Endothelial cell of umbilical vein (primary cell): Measurements from ENCODE around the gene TECPR2. TPM values are rescaled to one million over a fixed set of nuclear protein-coding genes. Genes with fewer than 3 reads are reported as not detected.
"Not testable (repeated sequence)": the region's sequence is repeated elsewhere in the genome, so short reads cannot be mapped to it uniquely, and the experiment has no call there.

Experiments
- BruUV-seq: library from RNA; stranded (reverse); fragments of 400-500 nt; replicated peaks from 2 replicates; lab custom pipeline; 2021; lab: Mats Ljungman, UMichigan
- CTCF ChIA-PET: fragments of 300-600, 350-600 bp; sonication (Branson Sonifier 250); formaldehyde crosslinking; loops from one replicate; lab custom pipeline; 2021; ENCODE audit warnings: antibody characterized with exemption, inconsistent platforms; lab: Charles Lee
- POLR2A ChIA-PET: fragments of 300-600, 350-600 bp; sonication (Branson Sonifier 250); formaldehyde crosslinking; loops from one replicate; lab custom pipeline; 2021; ENCODE audit warnings: antibody characterized with exemption, inconsistent platforms; lab: Charles Lee
- DNase-seq: peaks from one replicate; pipeline ENCODE4 v3.0.0-alpha.2; 2011; ENCODE audit warnings: low read depth, low spot score
- FAIRE-seq: peaks from 2 replicates; lab custom pipeline; 2011; peaks lifted over from hg19 to GRCh38; lab: Jason Lieb, UNC
- H2AFZ ChIP-seq: 2 replicates; pipeline ENCODE4 v1.6.0; 2012; ENCODE audit warnings: low read depth, low read length, control low read depth, inconsistent platforms
- H3K27ac ChIP-seq: 2 replicates; pipeline ENCODE4 v1.5.1; 2011; ENCODE audit warnings: low read depth, mild to moderate bottlenecking, control low read depth, low read length, moderate library complexity; ENCODE audit not compliant: insufficient read depth
- H3K27me3 ChIP-seq, 2 experiments: 2 replicates each; pipeline versions ENCODE4 v1.6.0 to v1.6.1; 2011; ENCODE audit warnings: low read length in 2 of 2, mixed read lengths in 1 of 2; ENCODE audit not compliant: control insufficient read depth in 2 of 2, insufficient read depth in 2 of 2
- H3K36me3 ChIP-seq, 2 experiments: 2 replicates in 1 of 2; 3 replicates in 1 of 2; pipeline ENCODE4 v1.5.1; 2011; ENCODE audit warnings: low read length in 2 of 2, mild to moderate bottlenecking in 1 of 2, moderate library complexity in 1 of 2; ENCODE audit not compliant: control insufficient read depth in 2 of 2, insufficient read depth in 2 of 2; ENCODE audit errors: extremely low read depth in 1 of 2
- H3K4me1 ChIP-seq: 3 replicates; pipeline ENCODE4 v1.5.1; 2011; ENCODE audit warnings: mild to moderate bottlenecking, low read length; ENCODE audit not compliant: control insufficient read depth, insufficient read depth; ENCODE audit errors: extremely low read depth
- H3K4me2 ChIP-seq: 2 replicates; pipeline ENCODE4 v1.6.1; 2011; ENCODE audit warnings: low read length, control low read depth, mixed read lengths; ENCODE audit not compliant: insufficient read depth
- H3K4me3 ChIP-seq, 3 experiments: fragments of 200-600 bp in 1 of 3; sonication (generic), shearing (Covaris generic) in 1 of 3; replicated peaks in 1 of 3; 2 replicates each; pipeline ENCODE4 v1.5.1; 2011 to 2016; ENCODE audit warnings: control low read depth in 3 of 3, low read length in 3 of 3, mild to moderate bottlenecking in 2 of 3, inconsistent platforms in 1 of 3, low read depth in 1 of 3, moderate library complexity in 1 of 3; ENCODE audit not compliant: insufficient read depth in 1 of 3
- H3K79me2 ChIP-seq: 2 replicates; pipeline ENCODE4 v1.6.0; 2012; ENCODE audit warnings: low read length, inconsistent platforms; ENCODE audit not compliant: control insufficient read depth, insufficient read depth
- H3K9ac ChIP-seq: replicated peaks from 2 replicates; pipeline ENCODE3; 2011; ENCODE audit warnings: low read length, control low read depth; ENCODE audit not compliant: insufficient read depth; ENCODE audit errors: extremely low read depth
- H3K9me1 ChIP-seq: replicated peaks from 3 replicates; pipeline ENCODE4 v1.6.0; 2011; ENCODE audit warnings: mild to moderate bottlenecking, low read length; ENCODE audit not compliant: control insufficient read depth, insufficient read depth; ENCODE audit errors: extremely low read depth
- H3K9me3 ChIP-seq: replicated peaks from 2 replicates; pipeline ENCODE4 v1.5.1; 2012; ENCODE audit warnings: low read length, inconsistent platforms; ENCODE audit not compliant: control insufficient read depth, insufficient read depth
- H4K20me1 ChIP-seq: replicated peaks from 2 replicates; pipeline ENCODE3; 2011; ENCODE audit warnings: mild to moderate bottlenecking, low read length; ENCODE audit not compliant: control insufficient read depth, insufficient read depth; ENCODE audit errors: extremely low read depth
- EZH2 ChIP-seq: IDR thresholded peaks from 2 replicates; pipeline ENCODE4 v1.6.1; 2012; ENCODE audit warnings: borderline replicate concordance, low read depth, mild to moderate bottlenecking, moderate library complexity, low read length, inconsistent platforms; ENCODE audit not compliant: severe bottlenecking
- FOS ChIP-seq: IDR thresholded peaks from 2 replicates; pipeline ENCODE4 v1.6.1; 2011; ENCODE audit warnings: mild to moderate bottlenecking, low read length, moderate library complexity, borderline replicate concordance; ENCODE audit not compliant: insufficient read depth
- GATA2 ChIP-seq: IDR thresholded peaks from 2 replicates; pipeline ENCODE4 v1.7.0; 2011; ENCODE audit warnings: low read depth, mild to moderate bottlenecking, moderate library complexity, mixed read lengths, low read length; ENCODE audit not compliant: insufficient read length, insufficient read depth
- JUN ChIP-seq: IDR thresholded peaks from 2 replicates; pipeline ENCODE4 v1.6.1; 2011; ENCODE audit warnings: borderline replicate concordance, low read depth; ENCODE audit not compliant: insufficient read length, insufficient read depth
- MYC ChIP-seq: IDR thresholded peaks from one replicate; pipeline ENCODE4 v1.6.1; 2011; ENCODE audit warnings: mild to moderate bottlenecking, low read depth, low read length
- POLR2A ChIP-seq: IDR thresholded peaks from 2 replicates; pipeline ENCODE4 v1.6.1; 2012; ENCODE audit warnings: low read depth, mild to moderate bottlenecking, control low read depth, low read length
- POLR2AphosphoS5 ChIP-seq: IDR thresholded peaks from 2 replicates; pipeline ENCODE4 v1.6.1; 2012; ENCODE audit warnings: low read depth, mild to moderate bottlenecking, control low read depth, low read length, moderate library complexity; ENCODE audit not compliant: insufficient read depth
- dilution Hi-C: fragments of 300-500 bp; cut with MboI; formaldehyde crosslinking; loops from one replicate; pipeline ENCODE4 v1.15.0; 2019; ENCODE audit warnings: low sequenced_read_pairs; ENCODE audit not compliant: extremely low pct_ligation_motif_present
- intact Hi-C: fragments of 100-400 bp; cut with micrococcal nuclease; formaldehyde crosslinking; loops from one replicate; pipeline ENCODE4 v1.10.0; 2022
- polyA plus RNA-seq, 4 experiments: library from polyadenylated mRNA; depleted of rRNA in 3 of 4; stranded (reverse) in 3 of 4; unstranded in 1 of 4; fragments of >200 nt; gene quantifications; 2 replicates each; pipeline versions ENCODE4 v1.2.1 to v1.2.3, GENCODE V29; 2011 to 2012; ENCODE audit warnings: missing spikeins in 1 of 4
- total RNA-seq: library from RNA; stranded (reverse); gene quantifications from 2 replicates; pipeline ENCODE4 v1.2.3, GENCODE V29; 2021
- TF ChIP-seq, protein P1 (sequence below), 2 donors: IDR thresholded peaks; 1 replicate in 1 of 2; 2 replicates in 1 of 2; pipeline ENCODE4 v1.5.1; 2011; ENCODE audit warnings: low read length in 2 of 2, mild to moderate bottlenecking in 2 of 2, moderate library complexity in 2 of 2, control low read depth in 1 of 2, inconsistent platforms in 1 of 2, low read depth in 1 of 2; ENCODE audit not compliant: insufficient read depth in 1 of 2; ENCODE audit errors: extremely low read depth in 1 of 2

TECPR2 gene
- total and polyA plus RNA-seq, 2 donors (not counting 3 experiments of a cell fraction or from before 2014, with no cell fraction given): 8.9 to 21.5 TPM

- TF ChIP-seq GATA2: no peak
- no peak for TF ChIP-seq POLR2A
- TF ChIP-seq FOS: no peak
- TF ChIP-seq, protein P1, sequence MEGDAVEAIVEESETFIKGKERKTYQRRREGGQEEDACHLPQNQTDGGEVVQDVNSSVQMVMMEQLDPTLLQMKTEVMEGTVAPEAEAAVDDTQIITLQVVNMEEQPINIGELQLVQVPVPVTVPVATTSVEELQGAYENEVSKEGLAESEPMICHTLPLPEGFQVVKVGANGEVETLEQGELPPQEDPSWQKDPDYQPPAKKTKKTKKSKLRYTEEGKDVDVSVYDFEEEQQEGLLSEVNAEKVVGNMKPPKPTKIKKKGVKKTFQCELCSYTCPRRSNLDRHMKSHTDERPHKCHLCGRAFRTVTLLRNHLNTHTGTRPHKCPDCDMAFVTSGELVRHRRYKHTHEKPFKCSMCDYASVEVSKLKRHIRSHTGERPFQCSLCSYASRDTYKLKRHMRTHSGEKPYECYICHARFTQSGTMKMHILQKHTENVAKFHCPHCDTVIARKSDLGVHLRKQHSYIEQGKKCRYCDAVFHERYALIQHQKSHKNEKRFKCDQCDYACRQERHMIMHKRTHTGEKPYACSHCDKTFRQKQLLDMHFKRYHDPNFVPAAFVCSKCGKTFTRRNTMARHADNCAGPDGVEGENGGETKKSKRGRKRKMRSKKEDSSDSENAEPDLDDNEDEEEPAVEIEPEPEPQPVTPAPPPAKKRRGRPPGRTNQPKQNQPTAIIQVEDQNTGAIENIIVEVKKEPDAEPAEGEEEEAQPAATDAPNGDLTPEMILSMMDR (IDR thresholded peaks at IDR 0.05; ENCODE audit: extremely low read depth in 1 of 2, insufficient read depth in 1 of 2, low read depth in 1 of 2, low read length in 2 of 2): no peak
- TF ChIP-seq POLR2AphosphoS5: no peak
- TF ChIP-seq MYC: no peak
- TF ChIP-seq EZH2: no peak
- TF ChIP-seq JUN: no peak
- Histone ChIP-seq H3K27me3 (no peaks in the 10 kb centered on the region), H3K27ac (peak overlapping the region; percentile 75), H3K4me1 (peaks cover 18% of the 10 kb centered on the region), H2AFZ (peak overlapping the region; percentile 74), H3K9me3 (no peaks in the 10 kb centered on the region), H3K4me2 (peak overlapping the region; percentile 88), H4K20me1 (no peaks in the 10 kb centered on the region), H3K9ac (peak overlapping the region; percentile 52), H3K4me3 (no peak overlapping the region), H3K36me3 (peaks cover 5 to 10% of the 10 kb centered on the region in 2 experiments), H3K9me1 (no peaks in the 10 kb centered on the region), H3K79me2 (no peaks in the 10 kb centered on the region)
- ChIA-PET POLR2A (no interaction called here), CTCF (interaction anchor here (1.2 to 1.7 kb wide), 2 partner anchors 12 to 37 kb away, joined by 3 to 5 read pairs; partner anchors contain the start of gene TECPR2)
- intact Hi-C loops (loop anchor here (1.0 kb wide), 1 partner anchor 11 kb away; the partner anchor contains the start of genes CINP and TECPR2), dilution Hi-C loops (no loop called here)
- no TSS peak for BruUV-seq
- DNase-seq (peak; percentile 93), FAIRE-seq (peak; percentile 75)
These were observed 11.7 kb upstream of the TECPR2 start for GRCh38 chr14:102351023-102351422.

- DNase-seq: peak; percentile 83
- ChIA-PET POLR2A (interaction anchor here (0.6 kb wide), 1 partner anchor 26 kb away, joined by 3 read pairs; no protein-coding TSS in a partner anchor), CTCF (interaction anchor here (0.6 to 1.7 kb wide), 3 partner anchors 12 to 38 kb away, joined by 3 to 5 read pairs (median 3); partner anchors contain the start of gene TECPR2)
- H3K4me2 ChIP-seq: peak overlapping the region; percentile 88
- H3K27me3 ChIP-seq, H3K9ac ChIP-seq, H3K4me3 ChIP-seq, H3K79me2 ChIP-seq, H4K20me1 ChIP-seq, H3K9me3 ChIP-seq, H3K9me1 ChIP-seq, H3K36me3 ChIP-seq, BruUV-seq, dilution Hi-C loops, H2AFZ ChIP-seq: not testable (repeated sequence)
- H3K27ac ChIP-seq: peak overlapping the region; percentile 75
- FAIRE-seq: peak; percentile 64
- H3K4me1 ChIP-seq: peaks cover 18% of the 10 kb centered on the region
- intact Hi-C loops: loop anchor here (1.0 kb wide), 1 partner anchor 11 kb away; the partner anchor contains the start of genes CINP and TECPR2
These were observed 11.1 kb upstream of the TECPR2 start for GRCh38 chr14:102351593-102351992.
